DND-41 (cell line): ENCODE results near the gene VTI1A.
A peak's percentile ranks its signal among the peaks of the same experiment; 100 is the strongest.

ENCODE experiments used
- ATAC-seq: fragments of 200-7000 bp; cut with Tn5 transposase; 3 replicates; pipeline ENCODE4 v1.9.1; 2021; ENCODE audit warnings: low read depth; ENCODE audit not compliant: insufficient read depth
- DNase-seq: peaks from one replicate; pipeline ENCODE4 v3.0.0-alpha.2; 2020
- H2AFZ ChIP-seq: 2 replicates; pipeline ENCODE4 v1.6.0; 2012; ENCODE audit warnings: low read depth, low read length
- H3K27ac ChIP-seq: 2 replicates; pipeline ENCODE4 v1.5.1; 2012; ENCODE audit warnings: low read length, inconsistent platforms
- H3K27me3 ChIP-seq: fragments of 200-600 bp; sonication (generic); 2 replicates; pipeline ENCODE4 v1.6.0; 2012; ENCODE audit warnings: low read length, mild to moderate bottlenecking, inconsistent platforms; ENCODE audit not compliant: insufficient read depth, poor library complexity
- H3K36me3 ChIP-seq: 2 replicates; pipeline ENCODE4 v1.5.1; 2012; ENCODE audit warnings: low read length, inconsistent platforms; ENCODE audit not compliant: insufficient read depth
- H3K4me1 ChIP-seq: 2 replicates; pipeline ENCODE4 v1.5.1; 2012; ENCODE audit warnings: mild to moderate bottlenecking, low read length; ENCODE audit not compliant: insufficient read depth
- H3K4me2 ChIP-seq: 2 replicates; pipeline ENCODE4 v1.6.0; 2012; ENCODE audit warnings: mild to moderate bottlenecking, moderate library complexity, low read length, inconsistent platforms; ENCODE audit not compliant: insufficient read depth
- H3K4me3 ChIP-seq, 2 experiments: fragments of 200-600 bp in 1 of 2; shearing (Covaris generic) in 1 of 2; 2 replicates each; pipeline ENCODE4 v1.5.1; 2012 to 2016; ENCODE audit warnings: inconsistent platforms in 2 of 2, low read length in 2 of 2, mild to moderate bottlenecking in 2 of 2, low read depth in 1 of 2, moderate library complexity in 1 of 2
- H3K79me2 ChIP-seq: 2 replicates; pipeline ENCODE4 v1.6.0; 2012; ENCODE audit warnings: low read length, inconsistent platforms; ENCODE audit not compliant: insufficient read depth
- H3K9ac ChIP-seq: 2 replicates; pipeline ENCODE4 v1.6.0; 2012; ENCODE audit warnings: low read depth, mild to moderate bottlenecking, inconsistent platforms, low read length, moderate library complexity
- H3K9me3 ChIP-seq: 2 replicates; pipeline ENCODE4 v1.5.1; 2012; ENCODE audit warnings: low read length, moderate library complexity, mild to moderate bottlenecking, inconsistent platforms; ENCODE audit not compliant: insufficient read depth, severe bottlenecking
- H4K20me1 ChIP-seq: 2 replicates; pipeline ENCODE4 v1.6.0; 2012; ENCODE audit warnings: low read length; ENCODE audit not compliant: insufficient read depth
- CTCF ChIP-seq: IDR thresholded peaks from 2 replicates; pipeline ENCODE4 v1.5.1; 2012; ENCODE audit warnings: borderline replicate concordance, low read length, moderate library complexity, mild to moderate bottlenecking; ENCODE audit not compliant: poor library complexity, severe bottlenecking; ENCODE audit errors: extremely low read depth
- EZH2 ChIP-seq: IDR thresholded peaks from 3 replicates; pipeline ENCODE4 v1.6.1; 2012; ENCODE audit warnings: borderline replicate concordance, low read depth, mild to moderate bottlenecking, moderate library complexity, low read length, inconsistent platforms; ENCODE audit not compliant: severe bottlenecking

The VTI1A gene

GRCh38 chr10:112795067-112795466, 348.1 kb downstream of the VTI1A start:
- Histone ChIP-seq H2AFZ (no peak overlapping the region), H3K9me3 (no peaks in the 10 kb centered on the region)
- no peak for ATAC-seq

GRCh38 chr10:112797197-112797596, 350.2 kb downstream of the VTI1A start:
- H3K27ac ChIP-seq: no peak overlapping the region
- H4K20me1 ChIP-seq: no peaks in the 10 kb centered on the region
- DNase-seq (no peak), ATAC-seq (no peak)
- no peak overlapping the region for H3K9ac ChIP-seq
- no peak for TF ChIP-seq EZH2
- no peak for TF ChIP-seq CTCF
- no peak overlapping the region for H3K4me2 ChIP-seq
- H3K27me3 ChIP-seq: no peaks in the 10 kb centered on the region
- H2AFZ ChIP-seq: no peak overlapping the region
- H3K36me3 ChIP-seq: no peaks in the 10 kb centered on the region
- no peaks in the 10 kb centered on the region for H3K9me3 ChIP-seq
- no peak overlapping the region for H3K4me3 ChIP-seq
- H3K79me2 ChIP-seq: no peaks in the 10 kb centered on the region
- H3K4me1 ChIP-seq: peaks cover 27% of the 10 kb centered on the region

More at GRCh38 chr10:112795067-112795466, 348.1 kb downstream of the VTI1A start:
- no peak for DNase-seq
- Histone ChIP-seq H3K27ac (no peak overlapping the region), H4K20me1 (no peaks in the 10 kb centered on the region), H3K79me2 (no peaks in the 10 kb centered on the region), H3K27me3 (no peaks in the 10 kb centered on the region), H3K36me3 (no peaks in the 10 kb centered on the region), H3K4me3 (no peak overlapping the region), H3K9ac (no peak overlapping the region), H3K4me2 (no peak overlapping the region), H3K4me1 (peaks cover 24% of the 10 kb centered on the region)
- no peak for TF ChIP-seq EZH2
- TF ChIP-seq CTCF: no peak

GRCh38 chr10:112797855-112798254, 350.8 kb downstream of the VTI1A start:
- Histone ChIP-seq H3K4me2 (no peak overlapping the region), H2AFZ (no peak overlapping the region), H3K4me1 (peaks cover 27% of the 10 kb centered on the region), H4K20me1 (no peaks in the 10 kb centered on the region), H3K4me3 (no peak overlapping the region), H3K27me3 (no peaks in the 10 kb centered on the region), H3K9me3 (no peaks in the 10 kb centered on the region), H3K36me3 (no peaks in the 10 kb centered on the region), H3K27ac (no peak overlapping the region), H3K9ac (no peak overlapping the region), H3K79me2 (no peaks in the 10 kb centered on the region)
- TF ChIP-seq CTCF (no peak), EZH2 (no peak)
- DNase-seq: no peak
- ATAC-seq: no peak

- Histone ChIP-seq H4K20me1 (no peaks in the 10 kb centered on the region), H3K9ac (no peak overlapping the region), H3K27ac (peak overlapping the region; percentile 43; the same call in 1 of the 2 replicates), H2AFZ (no peak overlapping the region), H3K4me1 (peaks cover 27% of the 10 kb centered on the region), H3K79me2 (no peaks in the 10 kb centered on the region), H3K36me3 (no peaks in the 10 kb centered on the region), H3K9me3 (no peaks in the 10 kb centered on the region), H3K4me2 (0 out of 2 replicates have a peak overlapping the region, but pooled peaks have one; percentile 2), H3K27me3 (no peaks in the 10 kb centered on the region), H3K4me3 (no peak overlapping the region)
- DNase-seq (no peak), ATAC-seq (no peak)
- TF ChIP-seq EZH2 (no peak), CTCF (no peak)
Observed at GRCh38 chr10:112799038-112799437, 352.0 kb downstream of the VTI1A start.
